ENCODE measurements around the gene ZDHHC24.

Gene ZDHHC24

DNA sequence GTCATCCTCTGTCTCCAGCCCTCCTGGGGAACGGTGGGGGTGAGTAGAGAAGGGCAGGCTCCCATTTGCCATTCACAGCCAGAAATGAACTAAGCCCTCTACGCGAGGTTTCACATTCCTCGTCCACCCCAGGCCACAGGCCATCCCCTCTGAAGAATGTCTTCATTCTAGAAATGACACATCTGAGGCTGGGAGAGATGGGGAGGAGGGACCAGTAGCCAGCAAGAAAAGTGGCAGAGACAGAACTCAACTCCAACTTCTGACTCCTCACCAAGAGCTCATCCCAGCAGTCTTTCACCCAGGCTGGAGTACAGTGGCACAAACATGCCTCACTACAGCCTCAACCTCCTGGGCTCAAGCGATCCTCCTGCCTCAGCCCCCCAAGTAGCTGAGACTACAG lies 19.1 kb upstream of the ZDHHC24 start:
- H3K4me3 ChIP-seq (replicated peaks; ENCODE audit: low read depth, low read length): no peak overlapping the region
- DNase-seq (ENCODE audit: extremely low read depth, low read depth): no peak
- no peak for TF ChIP-seq CTCF (IDR thresholded peaks at IDR 0.05; ENCODE audit: low read depth, low read length, missing control alignments)

DNA sequence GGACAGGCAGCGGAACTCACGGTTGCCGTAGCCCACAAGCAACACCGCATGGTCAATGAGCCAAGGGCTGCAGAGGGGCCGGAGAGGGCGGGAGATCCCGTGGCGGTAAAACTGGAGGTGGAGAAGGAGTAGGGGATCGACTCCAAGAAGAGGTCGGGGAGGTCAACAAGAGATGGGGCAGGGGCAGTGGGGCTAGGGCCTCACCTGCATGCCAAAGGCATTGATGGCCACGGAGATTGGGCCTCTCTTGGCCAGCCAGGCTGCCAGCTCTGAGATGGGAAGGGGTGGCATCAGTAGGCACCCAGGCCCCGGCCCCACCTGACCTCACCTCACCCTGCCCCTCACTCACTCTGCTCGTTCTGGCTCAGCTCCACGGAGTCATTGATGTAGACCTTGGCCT lies 18.7 kb upstream of the ZDHHC24 start:
- no peak overlapping the region for H3K4me3 ChIP-seq (replicated peaks; ENCODE audit: low read depth, low read length)
- DNase-seq (ENCODE audit: extremely low read depth, low read depth): no peak
- TF ChIP-seq CTCF (IDR thresholded peaks at IDR 0.05; ENCODE audit: low read depth, low read length, missing control alignments): no peak

DNA sequence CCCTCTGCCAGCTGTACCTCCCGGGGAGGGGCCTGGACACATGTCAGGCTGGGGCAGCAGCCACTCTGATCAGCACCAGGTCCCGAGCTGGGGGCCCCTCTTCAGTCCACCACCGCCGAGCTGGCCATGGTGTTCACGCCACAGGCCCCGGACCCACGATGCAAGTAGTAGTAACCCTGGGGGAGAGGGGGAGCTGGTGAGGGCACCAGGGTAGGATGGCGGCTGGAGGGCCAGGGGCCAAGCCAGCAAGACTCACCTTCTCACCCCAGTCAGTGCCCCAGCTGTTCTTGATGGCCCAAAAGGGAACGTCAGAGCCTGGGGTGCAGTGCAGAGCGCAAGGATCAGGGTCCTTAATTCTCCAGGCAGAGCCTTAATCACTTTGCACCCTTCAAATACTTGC lies 18.0 kb upstream of the ZDHHC24 start:
- H3K4me3 ChIP-seq (replicated peaks; ENCODE audit: low read depth, low read length): no peak overlapping the region
- no peak for TF ChIP-seq CTCF (IDR thresholded peaks at IDR 0.05; ENCODE audit: low read depth, low read length, missing control alignments)
- DNase-seq (ENCODE audit: extremely low read depth, low read depth): no peak

GRCh38 chr11:66562907-66563583 lies 17.2 kb upstream of the ZDHHC24 start:
- no peak for TF ChIP-seq CTCF (IDR thresholded peaks at IDR 0.05; ENCODE audit: low read depth, low read length, missing control alignments)
- no peak for DNase-seq (ENCODE audit: extremely low read depth, low read depth)
- H3K4me3 ChIP-seq (replicated peaks; ENCODE audit: low read depth, low read length): no peak overlapping the region

- no peak overlapping the region for H3K4me3 ChIP-seq (replicated peaks; ENCODE audit: low read depth, low read length)
- TF ChIP-seq CTCF (IDR thresholded peaks at IDR 0.05; ENCODE audit: low read depth, low read length, missing control alignments): no peak
- no peak for DNase-seq (ENCODE audit: extremely low read depth, low read depth)
These were observed 16.4 kb upstream of the ZDHHC24 start for GRCh38 chr11:66562275-66562674.

DNA sequence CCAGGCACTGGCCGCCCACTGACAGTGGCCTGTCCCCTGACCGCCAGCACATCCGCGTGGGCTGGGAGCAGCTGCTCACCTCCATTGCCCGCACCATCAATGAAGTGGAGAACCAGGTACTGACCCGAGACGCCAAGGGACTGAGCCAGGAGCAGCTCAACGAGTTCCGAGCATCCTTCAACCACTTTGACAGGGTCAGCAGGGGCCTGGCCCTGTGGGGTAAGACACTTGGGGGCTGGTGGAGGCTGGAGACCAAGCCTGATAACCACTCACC lies 16.1 kb upstream of the ZDHHC24 start:
- TF ChIP-seq CTCF (IDR thresholded peaks at IDR 0.05; ENCODE audit: low read depth, low read length, missing control alignments): no peak
- no peak for DNase-seq (ENCODE audit: extremely low read depth, low read depth)
- H3K4me3 ChIP-seq (replicated peaks; ENCODE audit: low read depth, low read length): no peak overlapping the region
